GM21529 (cell line): Measurements from ENCODE around the gene INTS2.
"Not testable (repeated sequence)": the region's sequence is repeated elsewhere in the genome, so short reads cannot be mapped to it uniquely, and the experiment has no call there.

Experiments used
- ATAC-seq: cut with Tn5 transposase; IDR thresholded peaks from one replicate; pipeline ENCODE4 v1.9.1; 2021; ENCODE audit not compliant: unreplicated experiment

The INTS2 gene

DNA sequence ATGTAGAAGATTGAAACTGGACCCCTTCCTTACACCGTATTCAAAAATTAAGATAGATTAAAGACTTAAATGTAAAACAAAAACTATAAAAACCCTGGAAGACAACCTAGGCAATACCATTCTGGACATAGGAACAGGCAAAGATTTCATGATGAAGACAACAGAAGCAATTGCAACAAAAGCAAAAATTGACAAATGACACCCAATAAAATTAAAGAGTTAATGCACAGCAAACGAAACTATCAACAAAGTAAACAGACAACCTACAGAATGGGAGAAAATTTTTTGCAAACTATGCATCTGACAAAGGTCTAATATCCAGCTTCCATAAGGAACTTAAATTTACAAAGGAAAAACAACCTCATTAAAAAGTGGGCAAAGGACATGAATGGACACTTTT is 101.6 kb downstream of the INTS2 start:
- ATAC-seq: not testable (repeated sequence)

DNA sequence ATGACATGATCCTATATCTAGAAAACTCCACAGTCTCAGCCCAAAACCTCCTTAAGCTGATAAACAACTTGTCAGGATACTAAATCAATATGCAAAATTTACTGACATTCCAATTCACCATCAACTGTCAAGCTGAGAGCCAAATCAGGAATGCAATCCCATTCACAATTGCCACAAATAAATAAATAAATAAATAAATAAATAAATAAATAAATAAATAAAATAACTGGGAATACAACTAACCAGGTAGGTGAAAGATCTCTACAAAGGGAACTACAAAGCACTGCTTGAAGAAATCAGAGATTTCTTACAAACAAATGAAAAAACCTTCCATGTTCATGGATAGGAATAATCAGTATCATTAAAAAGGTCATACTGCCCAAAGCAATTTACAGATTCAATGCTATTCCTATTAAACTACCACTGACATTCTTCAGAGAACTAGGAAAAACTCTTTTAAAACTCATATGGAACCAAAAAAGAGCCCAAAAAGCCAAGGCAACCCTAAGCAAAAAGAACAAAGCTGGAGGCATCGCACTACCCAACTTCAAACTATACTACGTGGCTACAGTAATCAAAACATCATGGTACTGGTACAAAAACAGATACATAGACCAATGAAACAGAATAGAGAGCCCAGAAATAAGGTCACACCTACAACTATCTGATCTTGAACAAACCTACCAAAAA is 102.2 kb downstream of the INTS2 start:
- no peak for ATAC-seq

DNA sequence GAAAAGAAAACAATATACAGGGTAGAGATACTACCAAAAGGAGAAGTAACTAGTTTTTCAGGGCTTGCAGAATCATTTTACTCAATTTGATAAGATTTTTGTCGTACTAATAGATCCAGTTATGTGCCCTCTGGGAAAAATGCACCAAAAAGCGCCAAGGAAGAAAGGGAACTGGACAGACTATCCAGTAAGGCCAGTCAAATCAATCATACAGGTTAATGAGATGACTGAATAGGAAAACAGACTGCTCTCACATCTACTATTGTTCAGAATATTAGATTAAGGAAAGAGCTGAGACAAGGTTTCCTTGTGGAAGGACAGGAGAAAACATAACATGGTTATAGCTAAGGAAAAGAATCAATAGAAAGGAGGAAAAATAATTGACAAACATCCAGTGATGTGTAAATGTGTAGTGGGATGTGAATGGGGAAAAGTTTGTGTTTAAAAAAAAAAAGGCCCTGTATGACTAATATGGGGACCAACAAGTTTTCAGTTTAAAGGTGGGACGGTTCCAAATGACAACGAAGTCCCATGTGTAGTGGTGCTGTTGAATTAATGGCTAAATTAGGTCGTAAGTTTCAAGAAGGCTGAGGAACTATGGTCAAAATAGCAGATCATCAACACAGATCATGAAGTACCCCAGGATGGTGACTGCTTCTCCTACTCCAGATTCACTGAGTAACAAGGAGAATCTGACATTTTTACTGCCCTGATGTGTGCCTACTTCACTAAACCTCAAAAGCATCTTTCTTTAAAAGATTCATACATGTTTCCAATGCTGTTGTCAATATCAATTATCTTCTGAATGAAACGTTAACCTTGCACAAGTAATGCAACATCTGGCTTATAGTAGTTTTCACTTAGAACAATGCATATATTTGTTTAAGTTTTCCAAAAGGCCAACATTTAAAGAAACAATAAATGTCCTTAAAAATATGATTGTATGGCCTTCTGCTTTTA is 105.2 kb downstream of the INTS2 start:
- ATAC-seq: no peak

DNA sequence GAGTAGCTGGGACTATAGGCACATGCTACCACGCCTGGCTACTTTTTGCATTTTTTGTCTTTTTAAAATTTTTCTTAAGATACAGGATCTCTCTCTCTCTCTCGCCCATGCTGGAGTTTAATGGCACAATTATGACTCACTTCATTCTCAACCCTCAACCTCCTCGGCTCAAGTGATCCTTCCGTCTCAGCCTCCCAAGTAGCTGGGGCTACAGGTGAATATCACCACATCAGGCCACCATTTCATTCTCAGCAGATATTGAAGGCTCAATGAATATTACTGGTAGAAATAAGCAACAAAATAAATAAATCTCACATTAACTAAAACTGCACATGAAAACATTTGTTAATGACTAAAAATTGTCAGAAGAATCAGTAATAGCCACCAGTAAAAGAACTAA is 106.1 kb downstream of the INTS2 start:
- ATAC-seq: no peak

DNA sequence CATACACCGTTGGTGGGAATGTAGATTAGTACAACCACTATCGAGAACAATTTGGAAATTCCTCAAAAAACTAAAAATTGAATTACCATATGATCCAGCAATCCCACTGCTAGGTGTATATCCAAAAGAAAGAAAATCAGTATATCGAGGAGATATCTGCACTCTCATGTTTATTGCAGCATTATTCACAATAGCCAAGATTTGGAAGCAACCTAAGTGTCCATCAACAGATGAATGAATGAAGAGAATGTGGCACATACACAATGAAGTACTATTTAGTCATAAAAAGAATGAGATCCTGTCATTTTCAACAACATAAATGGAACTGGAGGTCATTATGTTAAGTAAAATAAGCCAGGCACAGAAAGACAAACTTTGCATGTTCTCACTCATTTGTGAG is 108.5 kb downstream of the INTS2 start:
- not testable (repeated sequence) for ATAC-seq

DNA sequence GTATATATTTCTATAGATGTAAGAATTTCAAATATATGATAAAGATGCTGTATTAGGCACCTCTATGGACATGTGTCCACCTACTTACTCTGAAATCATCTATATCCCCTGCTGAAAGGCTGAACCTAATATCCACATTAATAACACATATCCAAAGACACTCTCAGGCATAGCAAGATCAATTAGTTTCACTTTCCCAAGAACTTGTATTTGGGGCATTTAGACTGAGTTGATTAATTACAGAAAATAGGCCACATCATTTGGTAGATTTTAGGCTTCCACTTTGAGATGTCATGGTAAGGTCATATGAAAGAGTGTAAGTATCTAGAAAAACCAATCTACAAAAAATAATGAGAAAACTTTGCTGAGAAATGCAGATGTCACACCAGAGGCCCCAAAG is 109.6 kb downstream of the INTS2 start:
- no peak for ATAC-seq

DNA sequence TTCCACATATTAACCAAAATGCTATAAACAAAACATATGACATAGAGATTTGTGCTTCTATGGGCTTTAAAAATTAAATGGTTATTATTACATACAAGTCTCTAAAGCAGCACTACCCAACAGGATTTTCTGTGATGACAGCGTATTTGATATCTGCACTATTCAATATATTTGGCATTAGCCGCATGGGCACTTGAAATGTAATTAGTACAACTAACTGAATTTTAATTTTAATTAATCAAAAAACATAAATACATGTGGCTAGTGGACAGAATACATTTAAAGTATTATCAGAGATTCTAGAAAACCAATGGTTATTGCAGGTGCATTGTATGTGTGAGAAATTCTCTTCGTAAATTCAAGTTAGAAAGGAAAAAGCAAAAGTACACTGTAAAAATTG is 110.3 kb downstream of the INTS2 start:
- ATAC-seq: no peak

DNA sequence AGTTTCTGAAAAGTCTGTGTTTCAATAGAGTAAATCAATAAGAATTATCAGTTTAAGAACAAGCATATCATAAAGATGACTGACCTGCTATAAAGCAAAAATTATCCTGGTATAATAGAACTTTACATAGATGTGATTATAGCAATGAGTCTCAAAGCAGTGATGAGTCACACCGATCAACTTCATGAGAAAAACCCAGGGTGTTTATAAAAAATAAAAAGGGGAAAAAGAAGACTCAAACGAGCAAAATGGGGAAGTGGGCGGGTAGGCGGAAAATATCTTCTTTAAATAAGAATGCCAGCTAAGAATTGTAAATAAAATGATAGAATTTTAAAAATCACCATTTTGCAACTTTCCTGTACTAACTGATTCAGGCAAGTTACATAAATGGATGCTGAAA is 111.2 kb downstream of the INTS2 start:
- ATAC-seq: no peak

DNA sequence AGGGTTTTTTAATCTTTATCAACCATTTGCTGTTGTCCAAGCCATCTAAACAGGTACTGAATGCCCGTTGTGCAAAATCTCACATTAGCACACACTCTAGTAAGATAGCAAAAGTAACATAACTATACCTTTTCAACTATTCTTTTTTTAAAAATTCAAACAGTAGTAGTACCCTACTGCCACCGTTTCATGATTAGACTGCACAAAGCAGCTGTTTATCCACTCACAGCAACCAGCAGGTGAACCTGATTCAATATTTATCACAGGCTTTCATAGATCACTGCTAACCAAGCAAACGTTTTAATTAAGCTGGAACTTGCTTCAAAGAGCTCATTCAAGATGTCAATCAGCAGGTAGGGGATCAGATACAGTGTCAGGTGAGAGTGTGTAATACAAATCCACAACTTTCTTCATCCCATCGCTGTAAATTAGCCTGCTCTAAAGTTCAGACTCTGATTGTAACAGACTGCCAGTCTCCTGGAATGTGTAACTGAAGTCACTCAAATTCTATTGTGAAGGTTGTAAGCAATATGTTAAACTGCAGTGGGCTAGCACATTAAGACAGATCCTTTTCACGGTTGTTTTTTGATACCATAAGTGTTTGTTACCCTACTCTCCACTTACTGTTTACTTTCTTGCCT is 111.8 kb downstream of the INTS2 start:
- no peak for ATAC-seq
